ENCODE data around the gene EEIG2.

- no peak for TF ChIP-seq SIN3A (IDR thresholded peaks at IDR 0.05; ENCODE audit: borderline replicate concordance, low read depth, low read length)
- TF ChIP-seq CTCF (IDR thresholded peaks at IDR 0.05) = no peak
- no peak for TF ChIP-seq JUND (IDR thresholded peaks at IDR 0.05)
- TF ChIP-seq NFIC (IDR thresholded peaks at IDR 0.05; ENCODE audit: borderline replicate concordance) = no peak
- no peak for TF ChIP-seq GATA2 (CRISPR knock-in tag; IDR thresholded peaks at IDR 0.05)
- TF ChIP-seq TEAD4 (IDR thresholded peaks at IDR 0.05; ENCODE audit: borderline replicate concordance, insufficient read depth) = no peak
Observed at GRCh38 chr1:108572182-108572581, 12.3 kb downstream of the EEIG2 start.

Data from SK-N-SH (cell line).